NCI-H2196 (cell line): Measurements from ENCODE around the gene SARS1.
"Not testable (repeated sequence)": the region's sequence is repeated elsewhere in the genome, so short reads cannot be mapped to it uniquely, and the experiment has no call there.

Experiments used
- DNase-seq: peaks from one replicate; lab custom pipeline; 2025; ENCODE audit not compliant: unreplicated experiment; lab: John Stamatoyannopoulos, UW

The SARS1 gene

DNA sequence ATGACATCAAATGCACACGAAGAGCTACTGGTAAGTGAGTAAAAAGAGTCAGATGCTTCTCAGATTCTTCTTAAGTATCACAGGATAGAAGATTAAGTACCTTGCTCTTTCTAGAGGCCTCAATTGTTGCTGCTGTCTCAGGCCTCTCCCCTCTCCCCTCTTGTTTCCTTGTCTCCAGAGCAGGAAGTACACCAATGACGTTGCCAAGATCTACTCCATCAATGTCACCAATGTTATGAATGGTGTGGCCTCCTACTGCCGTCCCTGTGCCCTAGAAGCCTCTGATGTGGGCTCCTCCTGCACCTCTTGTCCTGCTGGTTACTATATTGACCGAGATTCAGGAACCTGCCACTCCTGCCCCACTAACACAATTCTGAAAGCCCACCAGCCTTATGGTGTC, 21.3 kb upstream of the SARS1 start:
- no peak for DNase-seq

DNA sequence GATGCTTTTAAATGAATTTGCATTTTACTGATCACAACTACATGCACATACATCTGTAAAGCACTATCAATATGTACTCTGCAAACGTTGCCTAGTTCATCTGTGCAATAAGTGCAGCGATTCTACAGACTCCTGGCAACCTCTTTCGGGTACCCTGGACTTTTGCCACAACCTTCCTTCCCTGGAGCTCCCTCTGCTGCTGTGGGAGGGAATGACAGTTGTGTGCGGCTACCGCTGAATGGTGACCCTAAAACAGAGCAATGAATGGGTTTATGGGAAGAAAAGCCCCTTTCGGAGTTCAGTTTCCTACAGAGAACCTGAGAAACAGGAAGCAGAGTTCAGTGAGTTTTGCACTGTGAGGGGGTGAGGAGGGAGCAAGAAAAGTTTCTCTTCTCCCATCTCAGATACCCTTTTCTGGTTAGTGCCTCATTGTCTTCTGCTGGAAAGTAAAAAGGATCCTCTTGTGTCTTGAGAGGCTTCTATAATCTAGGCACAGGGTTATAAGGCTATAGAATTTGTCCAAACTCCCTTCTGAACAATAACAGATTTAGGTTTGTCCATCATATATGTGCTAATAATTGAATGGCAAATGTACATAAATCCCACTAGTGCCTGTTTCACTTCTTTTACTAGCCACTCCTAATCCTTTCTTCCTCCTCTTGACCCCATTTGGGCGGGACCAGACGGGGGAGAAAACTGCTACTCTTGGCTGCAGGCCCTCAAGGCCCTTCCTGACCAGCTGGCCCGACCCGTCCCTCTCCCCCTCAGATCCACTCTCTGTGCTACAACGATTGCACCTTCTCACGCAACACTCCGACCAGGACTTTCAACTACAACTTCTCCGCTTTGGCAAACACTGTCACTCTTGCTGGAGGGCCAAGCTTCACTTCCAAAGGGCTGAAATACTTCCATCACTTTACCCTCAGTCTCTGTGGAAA, 19.8 kb upstream of the SARS1 start:
- DNase-seq = peak; percentile 49

DNA sequence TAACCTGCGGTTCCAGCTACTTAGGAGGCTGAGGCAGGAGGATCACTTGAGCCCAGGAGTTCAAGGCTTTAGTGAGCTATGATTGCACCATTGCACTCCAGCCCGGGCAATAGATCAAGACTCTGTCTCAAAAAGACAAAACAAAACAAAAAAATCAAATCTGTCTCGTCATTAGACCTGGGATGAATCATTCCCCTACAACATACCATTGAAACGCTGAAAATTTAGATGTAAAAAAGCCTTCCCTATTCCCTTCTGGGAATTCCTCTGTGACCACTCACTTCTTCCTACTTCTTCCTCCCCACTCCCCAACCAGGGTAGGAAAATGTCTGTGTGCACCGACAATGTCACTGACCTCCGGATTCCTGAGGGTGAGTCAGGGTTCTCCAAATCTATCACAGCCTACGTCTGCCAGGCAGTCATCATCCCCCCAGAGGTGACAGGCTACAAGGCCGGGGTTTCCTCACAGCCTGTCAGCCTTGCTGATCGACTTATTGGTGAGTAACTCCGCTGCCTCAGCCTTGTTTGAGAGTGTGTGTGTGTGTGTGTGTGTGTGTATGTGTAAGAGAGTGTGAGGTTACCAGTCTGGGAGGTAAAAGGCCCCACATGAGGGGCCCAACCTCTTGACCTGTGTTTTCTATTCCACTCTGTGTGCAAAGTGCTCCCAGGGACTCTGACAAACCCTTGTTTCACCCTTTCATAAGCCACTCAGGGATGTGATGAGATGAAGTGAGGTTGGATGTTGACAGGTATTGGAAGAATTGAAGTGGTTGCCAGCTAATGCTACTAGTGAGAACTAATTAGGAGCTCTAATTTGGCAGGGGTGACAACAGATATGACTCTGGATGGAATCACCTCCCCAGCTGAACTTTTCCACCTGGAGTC, 16.3 kb upstream of the SARS1 start:
- DNase-seq = no peak

- DNase-seq = no peak
Measured at GRCh38 chr1:109198043-109198695, 15.5 kb upstream of the SARS1 start.

DNA sequence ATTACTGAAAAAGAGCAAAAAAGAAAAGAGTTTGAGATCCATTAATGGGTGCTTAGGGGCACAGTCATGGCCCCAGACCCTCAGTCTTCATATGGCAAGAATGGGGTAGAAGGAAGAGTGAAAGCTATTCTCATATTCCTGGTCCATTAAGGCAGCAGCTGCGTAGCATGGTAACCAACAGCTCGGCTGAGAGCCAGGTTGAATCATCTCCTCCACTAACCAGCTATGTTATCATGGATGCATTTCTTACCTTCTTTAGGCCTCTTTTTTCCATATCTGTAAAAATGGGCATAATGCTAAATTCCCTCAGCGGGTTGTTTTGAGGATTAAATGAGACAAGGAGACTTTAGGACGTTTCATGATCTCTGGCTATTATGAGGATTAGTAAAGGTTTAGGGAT, 15.0 kb upstream of the SARS1 start:
- DNase-seq = no peak

DNA sequence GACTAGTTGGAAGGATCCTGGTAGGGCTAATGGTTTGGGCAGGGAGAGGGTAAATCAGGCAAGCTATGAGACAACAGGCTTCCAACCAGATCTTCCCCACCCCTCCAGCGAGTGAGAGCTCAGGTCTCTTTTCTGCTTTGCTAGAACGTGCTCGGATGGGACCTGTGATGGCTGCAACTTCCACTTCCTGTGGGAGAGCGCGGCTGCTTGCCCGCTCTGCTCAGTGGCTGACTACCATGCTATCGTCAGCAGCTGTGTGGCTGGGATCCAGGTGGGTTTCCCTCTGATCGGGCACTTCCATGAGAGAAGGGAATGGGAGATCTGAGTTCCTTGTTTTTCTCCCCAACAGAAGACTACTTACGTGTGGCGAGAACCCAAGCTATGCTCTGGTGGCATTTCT, 14.0 kb upstream of the SARS1 start:
- no peak for DNase-seq

DNA sequence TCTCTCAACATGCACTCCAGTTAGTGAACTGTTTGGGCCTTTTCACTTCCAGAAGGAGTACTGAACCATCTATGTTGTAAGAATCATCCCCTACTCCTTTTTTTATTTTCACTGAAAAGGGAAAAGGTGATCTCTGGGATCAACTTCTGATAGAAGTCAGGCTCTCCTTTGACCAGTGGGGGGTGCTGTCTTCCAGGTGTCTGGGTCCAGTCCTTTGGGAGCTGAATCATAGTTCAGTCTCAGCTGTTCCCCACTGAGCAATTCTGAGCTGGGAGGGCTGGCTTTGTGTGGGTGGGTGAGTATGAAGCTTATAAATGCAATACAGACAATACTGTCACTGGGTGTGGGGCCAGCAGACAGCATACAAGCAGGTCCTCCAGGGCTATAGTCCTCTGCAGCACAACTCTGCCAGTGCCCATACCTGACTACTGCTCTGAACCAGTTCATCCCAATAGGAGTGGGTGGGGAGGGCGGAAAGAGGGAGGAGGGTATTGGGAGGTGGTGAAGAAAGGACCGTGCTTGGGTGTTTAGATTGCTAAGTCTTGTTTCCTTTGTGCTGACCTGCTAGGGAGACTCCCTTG, 12.5 kb upstream of the SARS1 start:
- DNase-seq = peak; percentile 42

GRCh38 chr1:109204484-109204883, 9.2 kb upstream of the SARS1 start:
- no peak for DNase-seq

DNA sequence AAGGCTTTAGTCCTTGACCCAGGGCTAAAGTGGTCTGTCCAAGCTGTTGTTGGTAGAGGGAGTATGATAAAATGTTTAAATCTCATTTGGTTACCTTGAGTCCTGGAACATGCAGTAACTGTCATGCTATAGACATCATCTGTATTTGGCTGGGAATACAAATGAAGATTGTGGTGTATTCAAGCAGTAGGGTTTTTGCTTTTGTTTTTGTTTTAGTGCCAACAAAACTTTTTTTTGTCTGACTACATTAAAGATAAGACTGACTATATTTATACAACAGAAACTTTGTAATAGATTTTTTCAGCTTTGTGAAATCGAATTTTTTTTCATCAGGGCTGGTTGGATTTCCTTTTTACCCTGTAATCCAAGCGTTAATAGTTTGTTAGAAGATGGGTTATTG, 7.4 kb upstream of the SARS1 start:
- no peak for DNase-seq

GRCh38 chr1:109207467-109208103, 6.1 kb upstream of the SARS1 start:
- no peak for DNase-seq

- DNase-seq = no peak
Measured at GRCh38 chr1:109208394-109208793, 5.3 kb upstream of the SARS1 start.

GRCh38 chr1:109208836-109209463, 4.8 kb upstream of the SARS1 start:
- no peak for DNase-seq

GRCh38 chr1:109210058-109210457, 3.7 kb upstream of the SARS1 start:
- no peak for DNase-seq

DNA sequence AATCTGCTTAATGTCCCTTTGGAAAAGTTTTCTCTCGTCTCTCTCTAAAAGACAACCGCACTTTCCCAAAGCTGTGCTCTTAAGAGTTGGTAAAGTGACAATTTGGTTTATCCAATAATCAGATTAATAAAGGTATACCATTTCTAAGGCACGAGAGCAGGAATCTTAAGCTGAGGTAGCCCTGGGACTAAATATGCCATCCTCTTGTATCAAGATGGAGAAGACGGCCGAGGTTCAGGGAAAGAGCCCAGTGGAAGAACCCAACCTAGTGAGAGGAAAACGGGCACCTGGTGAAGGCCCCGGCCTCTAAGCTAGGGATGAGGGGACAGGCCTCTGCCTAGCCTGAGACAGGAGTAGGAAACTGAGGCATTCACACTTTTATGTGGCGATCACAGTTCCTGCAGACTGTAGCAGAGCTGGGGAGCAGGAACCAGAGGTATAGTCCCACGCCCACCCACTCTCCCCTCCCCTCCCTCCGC, 334 bp upstream of the SARS1 start:
- DNase-seq = no peak

DNA sequence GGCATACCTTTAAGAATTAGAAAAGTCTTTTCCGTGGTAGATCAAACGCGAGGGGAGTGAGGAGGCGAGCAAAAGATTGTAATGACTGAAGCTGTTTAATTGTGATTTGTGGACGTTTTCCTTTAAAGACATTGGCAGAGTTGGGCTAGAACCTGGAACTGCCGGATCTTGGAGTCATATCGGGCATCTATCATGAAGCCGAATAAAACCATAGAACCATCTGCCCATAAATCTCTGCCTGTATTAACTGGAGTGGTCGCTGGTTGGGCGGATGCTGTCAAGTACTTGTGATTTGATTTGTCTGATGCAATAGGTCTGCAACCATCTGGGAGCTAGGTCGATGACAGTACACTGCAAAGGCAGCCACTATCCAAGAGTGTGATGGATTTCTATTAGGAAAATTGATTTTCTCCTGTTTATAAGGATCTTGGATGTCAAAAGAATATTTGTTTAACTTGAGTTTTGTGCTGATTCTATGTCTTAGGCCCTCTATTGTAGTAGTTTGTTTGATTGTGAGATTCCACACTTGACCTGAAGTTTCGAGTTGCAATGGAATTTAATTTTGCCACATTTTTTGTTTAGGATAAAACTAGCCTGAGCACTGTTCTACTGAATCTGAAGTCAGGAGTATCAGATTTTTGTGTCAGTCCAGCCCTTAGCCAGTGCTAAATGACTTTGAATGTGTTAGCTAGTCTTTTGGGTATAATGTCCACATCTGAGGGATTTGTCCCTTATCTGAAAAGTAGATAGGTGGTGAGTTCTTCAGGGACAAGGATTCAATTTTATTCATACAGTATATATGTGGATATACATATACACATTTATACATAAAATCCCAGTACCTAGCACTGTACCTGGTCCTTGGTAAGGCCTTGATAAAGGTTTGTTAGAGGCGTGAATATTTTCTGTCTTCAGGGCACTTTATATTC, 1.2 kb downstream of the SARS1 start:
- DNase-seq = peak; percentile 33

GRCh38 chr1:109216662-109217061, 2.9 kb downstream of the SARS1 start:
- no peak for DNase-seq

DNA sequence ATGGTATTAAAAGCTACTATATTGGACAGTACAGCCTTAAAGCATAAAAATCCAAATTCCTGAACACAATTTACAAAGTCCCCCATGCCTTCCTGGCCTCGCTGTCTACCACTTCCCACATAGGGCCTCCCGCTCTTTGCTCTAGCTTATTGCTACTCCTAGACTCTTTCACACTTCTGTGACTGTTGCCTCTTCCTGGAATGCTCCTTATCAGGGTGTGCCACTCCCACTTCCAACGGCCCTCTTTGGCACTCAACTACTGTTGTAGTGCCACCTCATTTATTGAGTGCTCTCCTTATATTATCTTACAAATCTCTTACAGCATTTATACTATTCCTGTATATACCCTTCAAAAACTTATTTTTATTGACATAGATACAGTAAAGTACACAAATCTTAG, 4.8 kb downstream of the SARS1 start:
- no peak for DNase-seq

- DNase-seq = not testable (repeated sequence)
Measured at GRCh38 chr1:109221201-109221600, 7.5 kb downstream of the SARS1 start.

GRCh38 chr1:109225308-109225707, 11.6 kb downstream of the SARS1 start:
- no peak for DNase-seq
